HG03565 (cell line): ENCODE data around the gene CAMTA1.

Experiments
- ATAC-seq: cut with Tn5 transposase; IDR thresholded peaks from one replicate; pipeline ENCODE4 v1.9.1; 2021; ENCODE audit warnings: mild to moderate bottlenecking, moderate library complexity; ENCODE audit not compliant: unreplicated experiment

CAMTA1 gene

GRCh38 chr1:6951536-6951935 is 166.3 kb downstream of the CAMTA1 start:
- ATAC-seq: no peak

- no peak for ATAC-seq
Measured at GRCh38 chr1:6953216-6953615, 168.0 kb downstream of the CAMTA1 start.

- ATAC-seq: no peak
Measured at GRCh38 chr1:6953907-6954364, 168.7 kb downstream of the CAMTA1 start.

GRCh38 chr1:6954591-6954990 is 169.3 kb downstream of the CAMTA1 start:
- ATAC-seq: no peak

- ATAC-seq: no peak
Measured at GRCh38 chr1:6955357-6956094, 170.3 kb downstream of the CAMTA1 start.

- no peak for ATAC-seq
Measured at GRCh38 chr1:6956488-6957159, 171.4 kb downstream of the CAMTA1 start.

GRCh38 chr1:6957341-6957740 is 172.1 kb downstream of the CAMTA1 start:
- no peak for ATAC-seq

GRCh38 chr1:6958407-6959030 is 173.3 kb downstream of the CAMTA1 start:
- ATAC-seq: no peak

- ATAC-seq: no peak
Measured at GRCh38 chr1:6959491-6959890, 174.2 kb downstream of the CAMTA1 start.

GRCh38 chr1:6960291-6960811 is 175.1 kb downstream of the CAMTA1 start:
- no peak for ATAC-seq

GRCh38 chr1:6960860-6961259 is 175.6 kb downstream of the CAMTA1 start:
- ATAC-seq: no peak

- ATAC-seq: no peak
Measured at GRCh38 chr1:6961289-6961688, 176.0 kb downstream of the CAMTA1 start.

GRCh38 chr1:6961905-6962477 is 176.7 kb downstream of the CAMTA1 start:
- ATAC-seq: no peak

- no peak for ATAC-seq
Measured at GRCh38 chr1:6962478-6962995, 177.3 kb downstream of the CAMTA1 start.

- ATAC-seq: no peak
Measured at GRCh38 chr1:6962996-6963911, 178.0 kb downstream of the CAMTA1 start.

GRCh38 chr1:6963912-6964307 is 178.7 kb downstream of the CAMTA1 start:
- no peak for ATAC-seq

- ATAC-seq: no peak
Measured at GRCh38 chr1:6965083-6965934, 180.1 kb downstream of the CAMTA1 start.

- ATAC-seq: no peak
Measured at GRCh38 chr1:6965935-6966241, 180.6 kb downstream of the CAMTA1 start.

GRCh38 chr1:6966326-6966725 is 181.1 kb downstream of the CAMTA1 start:
- ATAC-seq: no peak
